Embryonic facial prominence (tissue), 1 donor: ENCODE results near the gene GNL3.
"Not testable (repeated sequence)": the region's sequence is repeated elsewhere in the genome, so short reads cannot be mapped to it uniquely, and the experiment has no call there.

Source experiments
- DNase-seq: peaks from one replicate; pipeline ENCODE4 v3.0.0-alpha.2; 2016; ENCODE audit errors: extremely low spot score

GNL3 gene

GRCh38 chr3:52685709-52686691, at the start of gene GNL3, which contains the start of gene PBRM1:
Gene GNL3, plus strand, starts transcription at chr3:52686032. Its CDS starts 61 bp downstream, at chr3:52686093.
Gene PBRM1, minus strand, starts transcription at chr3:52685913.
- peak; percentile 88 for DNase-seq

GRCh38 chr3:52636673-52637072, 49.2 kb upstream of the GNL3 start:
- DNase-seq: no peak

- DNase-seq: no peak
These were observed 40.3 kb upstream of the GNL3 start for GRCh38 chr3:52645549-52645948.

- no peak for DNase-seq
These were observed 36.2 kb upstream of the GNL3 start for GRCh38 chr3:52649461-52650210.

- no peak for DNase-seq
These were observed 35.4 kb upstream of the GNL3 start for GRCh38 chr3:52650439-52650838.

GRCh38 chr3:52651592-52651991, 34.2 kb upstream of the GNL3 start:
- no peak for DNase-seq

GRCh38 chr3:52655895-52656294, 29.9 kb upstream of the GNL3 start:
- no peak for DNase-seq

- DNase-seq: no peak
These were observed 25.8 kb upstream of the GNL3 start for GRCh38 chr3:52660046-52660445.

GRCh38 chr3:52663098-52663497, 22.7 kb upstream of the GNL3 start:
- DNase-seq: no peak

GRCh38 chr3:52670621-52671521, 15.0 kb upstream of the GNL3 start:
- no peak for DNase-seq

GRCh38 chr3:52671676-52672075, 14.2 kb upstream of the GNL3 start:
- DNase-seq: no peak

- not testable (repeated sequence) for DNase-seq
These were observed 9.6 kb upstream of the GNL3 start for GRCh38 chr3:52676201-52676600.

- no peak for DNase-seq
These were observed 7.3 kb upstream of the GNL3 start for GRCh38 chr3:52678265-52679198.

GRCh38 chr3:52679199-52679538, 6.7 kb upstream of the GNL3 start:
- no peak for DNase-seq

- DNase-seq: no peak
These were observed 6.0 kb upstream of the GNL3 start for GRCh38 chr3:52679811-52680210.

- no peak for DNase-seq
These were observed 4.2 kb upstream of the GNL3 start for GRCh38 chr3:52681596-52681995.

- no peak for DNase-seq
These were observed 3.8 kb upstream of the GNL3 start for GRCh38 chr3:52682016-52682415.

- DNase-seq: no peak
These were observed 2.2 kb upstream of the GNL3 start for GRCh38 chr3:52683611-52684010.

- DNase-seq: no peak
These were observed 1.6 kb upstream of the GNL3 start for GRCh38 chr3:52684184-52684583.

- DNase-seq: no peak
These were observed 535 bp upstream of the GNL3 start for GRCh38 chr3:52685285-52685708.

GRCh38 chr3:52688266-52688665, 2.4 kb downstream of the GNL3 start:
- DNase-seq: no peak
